HEK293T (cell line): Measurements from ENCODE around the gene KLRK1.

Source experiments
- ARNT ChIP-seq: fragments of 450-650 bp; IDR thresholded peaks from 2 replicates; pipeline ENCODE4 v1.6.1; 2017; ENCODE audit warnings: mild to moderate bottlenecking
- CTBP1 ChIP-seq: fragments of 450-650 bp; IDR thresholded peaks from 2 replicates; pipeline ENCODE4 v1.6.1; 2016; ENCODE audit warnings: borderline replicate concordance
- FOXK2 ChIP-seq: fragments of 450-650 bp; IDR thresholded peaks from 2 replicates; pipeline ENCODE4 v1.6.1; 2016; ENCODE audit warnings: mild to moderate bottlenecking
- FOXM1 ChIP-seq: fragments of 450-650 bp; IDR thresholded peaks from 2 replicates; pipeline ENCODE4 v1.6.1; 2017; ENCODE audit warnings: mild to moderate bottlenecking, borderline replicate concordance
- HDGF ChIP-seq: fragments of 450-650 bp; IDR thresholded peaks from 2 replicates; pipeline ENCODE4 v1.6.1; 2017; ENCODE audit warnings: antibody characterized with exemption, borderline replicate concordance
- LEF1 ChIP-seq: fragments of 450-650 bp; IDR thresholded peaks from 2 replicates; pipeline ENCODE4 v1.6.1; 2017; ENCODE audit warnings: mild to moderate bottlenecking, borderline replicate concordance
- ZNF384 ChIP-seq: fragments of 450-650 bp; IDR thresholded peaks from 2 replicates; pipeline ENCODE4 v1.6.1; 2016

GRCh38 chr12:10405294-10405693, 15.5 kb upstream of the KLRK1 start:
- no peak for TF ChIP-seq HDGF
- no peak for TF ChIP-seq ARNT
- no peak for TF ChIP-seq ZNF384
- no peak for TF ChIP-seq LEF1
- no peak for TF ChIP-seq FOXK2
- no peak for TF ChIP-seq CTBP1
- TF ChIP-seq FOXM1: no peak
